Prostate gland (tissue), 2 donors: ENCODE measurements around the gene SLC24A3.

Experiments used
- CTCF ChIP-seq, 4 experiments: fragments of 200-600 bp in 2 of 4; fragments of 450-650 bp in 2 of 4; sonication (generic) in 2 of 4; IDR thresholded peaks; 1 replicate in 3 of 4; 2 replicates in 1 of 4; pipeline ENCODE4 v1.5.1; 2016 to 2019; ENCODE audit warnings: antibody characterized with exemption in 4 of 4, mild to moderate bottlenecking in 2 of 4, moderate library complexity in 2 of 4
- POLR2AphosphoS5 ChIP-seq: sonication (generic); formaldehyde crosslinking; IDR thresholded peaks from one replicate; pipeline ENCODE4 v1.6.1; 2017; ENCODE audit warnings: antibody characterized with exemption

DNA sequence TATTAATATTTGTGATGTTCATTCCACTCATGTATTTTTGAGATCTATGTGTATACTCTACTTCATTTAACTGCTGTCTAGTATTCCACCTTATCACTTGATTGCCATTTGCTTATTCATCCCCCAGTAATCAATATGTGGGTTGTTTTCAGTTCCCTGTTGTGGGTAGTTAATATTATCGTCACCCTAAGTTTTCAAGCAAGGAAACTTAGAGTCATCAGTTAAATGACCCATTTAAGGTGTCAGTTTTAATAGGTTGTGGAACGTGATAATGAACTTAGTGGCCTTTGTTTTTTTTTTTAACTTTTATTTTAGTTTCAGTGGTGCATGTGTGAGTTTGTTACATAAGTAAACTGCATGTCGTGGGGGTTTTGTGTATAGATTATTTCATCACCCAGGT, 90.3 kb downstream of the SLC24A3 start:
- TF ChIP-seq CTCF (IDR thresholded peaks at IDR 0.05): no peak
- TF ChIP-seq POLR2AphosphoS5: no peak
